Renal pelvis (tissue), 4 donors: Measurements from ENCODE around the gene APCDD1L. TPM values are rescaled to one million over a fixed set of nuclear protein-coding genes. Genes with fewer than 3 reads are reported as not detected.
"Not testable (repeated sequence)": the region's sequence is repeated elsewhere in the genome, so short reads cannot be mapped to it uniquely, and the experiment has no call there.

ENCODE experiments used
- DNase-seq: peaks from one replicate; pipeline ENCODE4 v3.0.0-alpha.2; 2013
- polyA plus RNA-seq, 3 donors: library from polyadenylated mRNA; unstranded; fragments of 120-200 nt; gene quantifications; one replicate each; pipeline ENCODE4 v1.2.1, GENCODE V29; 2013; ENCODE audit not compliant: insufficient read length in 3 of 3

APCDD1L gene
- polyA plus RNA-seq, 3 donors = 15.4 to 19.7 (median 16.6) TPM

- no peak for DNase-seq
Measured at GRCh38 chr20:58418949-58419748, 96.0 kb downstream of the APCDD1L start.

- DNase-seq = no peak
Measured at GRCh38 chr20:58417438-58417837, 97.8 kb downstream of the APCDD1L start.

DNA sequence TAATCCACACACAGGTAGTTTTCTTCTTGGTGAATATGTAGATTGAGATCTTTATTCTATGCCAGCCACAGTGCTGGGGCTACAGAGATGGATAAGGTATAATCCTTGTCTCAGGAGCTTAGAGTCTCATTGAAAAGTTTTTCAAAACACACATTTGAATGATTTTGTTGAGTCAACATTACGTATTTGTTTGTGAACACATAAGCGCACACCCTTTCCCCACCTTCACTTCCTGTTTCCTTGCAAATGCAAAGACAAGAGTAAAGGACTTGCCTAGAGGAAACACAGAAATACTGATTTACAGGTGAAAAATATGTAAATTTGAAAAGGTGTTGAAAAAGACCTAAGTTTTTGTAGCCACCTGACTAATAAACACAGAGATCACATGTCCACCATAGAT, 98.4 kb downstream of the APCDD1L start:
- no peak for DNase-seq

- no peak for DNase-seq
Measured at GRCh38 chr20:58416057-58416456, 99.1 kb downstream of the APCDD1L start.

GRCh38 chr20:58414786-58415185, 100.4 kb downstream of the APCDD1L start:
- not testable (repeated sequence) for DNase-seq

- DNase-seq = not testable (repeated sequence)
Measured at GRCh38 chr20:58414216-58414615, 101.0 kb downstream of the APCDD1L start.

Other genes with a start within 250 kb of the APCDD1L start
- 10 to 100 TPM; 16.0 to 21.0 (median 20.9) TPM for gene RAB22A, start 205.7 kb downstream of the APCDD1L start, polyA plus RNA-seq
- gene VAPB, start 126.2 kb downstream of the APCDD1L start, polyA plus RNA-seq = 10 to 100 TPM; 51.2 to 53.5 (median 52.4) TPM
- 10 to 100 TPM; 49.6 to 89.2 (median 76.7) TPM for gene STX16, start 135.9 kb upstream of the APCDD1L start, polyA plus RNA-seq
- 10 to 100 TPM; 45.9 to 55.0 (median 53.1) TPM for gene NPEPL1, start 177.4 kb upstream of the APCDD1L start, polyA plus RNA-seq